ENCODE measurements around the gene PTPRE.

DNA sequence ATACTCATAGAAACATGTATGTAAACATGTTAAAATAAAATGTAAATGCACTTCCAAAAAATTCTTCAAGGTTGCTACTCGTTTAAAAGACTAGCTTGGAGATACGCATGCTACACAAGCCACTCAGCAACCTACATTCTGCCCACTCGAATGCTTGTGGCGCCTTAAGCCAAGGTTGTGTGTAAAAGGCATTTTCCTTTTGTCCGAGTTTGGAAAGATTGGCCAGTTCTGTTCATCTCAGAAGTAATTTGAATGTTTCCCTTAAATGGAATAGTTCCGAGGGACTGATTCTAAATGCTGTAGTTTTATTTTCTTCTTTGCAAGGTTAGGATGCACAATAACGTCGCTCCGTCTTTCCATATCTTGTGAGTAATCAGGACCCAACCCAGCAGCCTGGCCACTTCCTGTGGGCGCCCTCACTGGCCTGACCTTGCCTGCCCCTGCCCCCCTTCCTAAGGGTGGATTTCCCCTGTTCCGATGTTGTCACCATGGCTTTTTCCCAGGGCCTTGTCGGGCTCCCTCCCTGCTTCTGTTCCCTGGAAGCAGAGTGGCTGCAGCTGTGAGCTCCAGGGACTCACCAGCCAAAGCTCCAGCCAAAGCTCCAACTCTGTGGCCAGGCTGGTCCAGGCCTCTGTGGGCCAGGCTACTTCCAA is 70.6 kb downstream of the PTPRE start:
- TF ChIP-seq, protein P1, sequence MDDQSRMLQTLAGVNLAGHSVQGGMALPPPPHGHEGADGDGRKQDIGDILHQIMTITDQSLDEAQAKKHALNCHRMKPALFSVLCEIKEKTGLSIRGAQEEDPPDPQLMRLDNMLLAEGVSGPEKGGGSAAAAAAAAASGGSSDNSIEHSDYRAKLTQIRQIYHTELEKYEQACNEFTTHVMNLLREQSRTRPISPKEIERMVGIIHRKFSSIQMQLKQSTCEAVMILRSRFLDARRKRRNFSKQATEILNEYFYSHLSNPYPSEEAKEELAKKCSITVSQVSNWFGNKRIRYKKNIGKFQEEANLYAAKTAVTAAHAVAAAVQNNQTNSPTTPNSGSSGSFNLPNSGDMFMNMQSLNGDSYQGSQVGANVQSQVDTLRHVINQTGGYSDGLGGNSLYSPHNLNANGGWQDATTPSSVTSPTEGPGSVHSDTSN (IDR thresholded peaks at IDR 0.05): peak; percentile 56
- TF ChIP-seq RAD21 (IDR thresholded peaks at IDR 0.05; ENCODE audit: low read length) (no peak), SIN3A (IDR thresholded peaks at IDR 0.05; ENCODE audit: borderline replicate concordance, low read depth, low read length) (no peak), TAF1 (IDR thresholded peaks at IDR 0.05; ENCODE audit: borderline replicate concordance, low read depth, low read length) (no peak), SMC3 (IDR thresholded peaks at IDR 0.05; ENCODE audit: low read depth, low read length) (no peak), POLR2AphosphoS5 (IDR thresholded peaks at IDR 0.05; ENCODE audit: low read depth, low read length) (no peak), JUND (IDR thresholded peaks at IDR 0.05) (no peak), FOXJ3 (CRISPR knock-in tag; IDR thresholded peaks at IDR 0.05) (no peak), EZH2phosphoT487 (IDR thresholded peaks at IDR 0.05; ENCODE audit: borderline replicate concordance, low read depth) (no peak), TCF12 (IDR thresholded peaks at IDR 0.05) (peak; percentile 60)
- TF ChIP-seq, protein P2, sequence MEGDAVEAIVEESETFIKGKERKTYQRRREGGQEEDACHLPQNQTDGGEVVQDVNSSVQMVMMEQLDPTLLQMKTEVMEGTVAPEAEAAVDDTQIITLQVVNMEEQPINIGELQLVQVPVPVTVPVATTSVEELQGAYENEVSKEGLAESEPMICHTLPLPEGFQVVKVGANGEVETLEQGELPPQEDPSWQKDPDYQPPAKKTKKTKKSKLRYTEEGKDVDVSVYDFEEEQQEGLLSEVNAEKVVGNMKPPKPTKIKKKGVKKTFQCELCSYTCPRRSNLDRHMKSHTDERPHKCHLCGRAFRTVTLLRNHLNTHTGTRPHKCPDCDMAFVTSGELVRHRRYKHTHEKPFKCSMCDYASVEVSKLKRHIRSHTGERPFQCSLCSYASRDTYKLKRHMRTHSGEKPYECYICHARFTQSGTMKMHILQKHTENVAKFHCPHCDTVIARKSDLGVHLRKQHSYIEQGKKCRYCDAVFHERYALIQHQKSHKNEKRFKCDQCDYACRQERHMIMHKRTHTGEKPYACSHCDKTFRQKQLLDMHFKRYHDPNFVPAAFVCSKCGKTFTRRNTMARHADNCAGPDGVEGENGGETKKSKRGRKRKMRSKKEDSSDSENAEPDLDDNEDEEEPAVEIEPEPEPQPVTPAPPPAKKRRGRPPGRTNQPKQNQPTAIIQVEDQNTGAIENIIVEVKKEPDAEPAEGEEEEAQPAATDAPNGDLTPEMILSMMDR (IDR thresholded peaks at IDR 0.05): no peak
- TF ChIP-seq, protein P3, sequence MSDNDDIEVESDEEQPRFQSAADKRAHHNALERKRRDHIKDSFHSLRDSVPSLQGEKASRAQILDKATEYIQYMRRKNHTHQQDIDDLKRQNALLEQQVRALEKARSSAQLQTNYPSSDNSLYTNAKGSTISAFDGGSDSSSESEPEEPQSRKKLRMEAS (IDR thresholded peaks at IDR 0.05; ENCODE audit: low read depth): no peak
- TF ChIP-seq, protein P4, sequence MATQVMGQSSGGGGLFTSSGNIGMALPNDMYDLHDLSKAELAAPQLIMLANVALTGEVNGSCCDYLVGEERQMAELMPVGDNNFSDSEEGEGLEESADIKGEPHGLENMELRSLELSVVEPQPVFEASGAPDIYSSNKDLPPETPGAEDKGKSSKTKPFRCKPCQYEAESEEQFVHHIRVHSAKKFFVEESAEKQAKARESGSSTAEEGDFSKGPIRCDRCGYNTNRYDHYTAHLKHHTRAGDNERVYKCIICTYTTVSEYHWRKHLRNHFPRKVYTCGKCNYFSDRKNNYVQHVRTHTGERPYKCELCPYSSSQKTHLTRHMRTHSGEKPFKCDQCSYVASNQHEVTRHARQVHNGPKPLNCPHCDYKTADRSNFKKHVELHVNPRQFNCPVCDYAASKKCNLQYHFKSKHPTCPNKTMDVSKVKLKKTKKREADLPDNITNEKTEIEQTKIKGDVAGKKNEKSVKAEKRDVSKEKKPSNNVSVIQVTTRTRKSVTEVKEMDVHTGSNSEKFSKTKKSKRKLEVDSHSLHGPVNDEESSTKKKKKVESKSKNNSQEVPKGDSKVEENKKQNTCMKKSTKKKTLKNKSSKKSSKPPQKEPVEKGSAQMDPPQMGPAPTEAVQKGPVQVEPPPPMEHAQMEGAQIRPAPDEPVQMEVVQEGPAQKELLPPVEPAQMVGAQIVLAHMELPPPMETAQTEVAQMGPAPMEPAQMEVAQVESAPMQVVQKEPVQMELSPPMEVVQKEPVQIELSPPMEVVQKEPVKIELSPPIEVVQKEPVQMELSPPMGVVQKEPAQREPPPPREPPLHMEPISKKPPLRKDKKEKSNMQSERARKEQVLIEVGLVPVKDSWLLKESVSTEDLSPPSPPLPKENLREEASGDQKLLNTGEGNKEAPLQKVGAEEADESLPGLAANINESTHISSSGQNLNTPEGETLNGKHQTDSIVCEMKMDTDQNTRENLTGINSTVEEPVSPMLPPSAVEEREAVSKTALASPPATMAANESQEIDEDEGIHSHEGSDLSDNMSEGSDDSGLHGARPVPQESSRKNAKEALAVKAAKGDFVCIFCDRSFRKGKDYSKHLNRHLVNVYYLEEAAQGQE (IDR thresholded peaks at IDR 0.05; ENCODE audit: low read depth, low read length): no peak
